Endothelial cell of umbilical vein (primary cell): ENCODE measurements around the gene REPIN1. TPM values are rescaled to one million over a fixed set of nuclear protein-coding genes. Genes with fewer than 3 reads are reported as not detected.

ENCODE experiments used
- BruUV-seq: library from RNA; stranded (reverse); fragments of 400-500 nt; replicated peaks from 2 replicates; lab custom pipeline; 2021; lab: Mats Ljungman, UMichigan
- CTCF ChIA-PET: fragments of 300-600, 350-600 bp; sonication (Branson Sonifier 250); formaldehyde crosslinking; loops from one replicate; lab custom pipeline; 2021; ENCODE audit warnings: antibody characterized with exemption, inconsistent platforms; lab: Charles Lee
- POLR2A ChIA-PET: fragments of 300-600, 350-600 bp; sonication (Branson Sonifier 250); formaldehyde crosslinking; loops from one replicate; lab custom pipeline; 2021; ENCODE audit warnings: antibody characterized with exemption, inconsistent platforms; lab: Charles Lee
- DNase-seq: peaks from one replicate; pipeline ENCODE4 v3.0.0-alpha.2; 2011; ENCODE audit warnings: low read depth, low spot score
- FAIRE-seq: peaks from 2 replicates; lab custom pipeline; 2011; peaks lifted over from hg19 to GRCh38; lab: Jason Lieb, UNC
- H2AFZ ChIP-seq: 2 replicates; pipeline ENCODE4 v1.6.0; 2012; ENCODE audit warnings: low read depth, low read length, control low read depth, inconsistent platforms
- H3K27ac ChIP-seq: 2 replicates; pipeline ENCODE4 v1.5.1; 2011; ENCODE audit warnings: low read depth, mild to moderate bottlenecking, control low read depth, low read length, moderate library complexity; ENCODE audit not compliant: insufficient read depth
- H3K27me3 ChIP-seq, 2 experiments: 2 replicates each; pipeline versions ENCODE4 v1.6.0 to v1.6.1; 2011; ENCODE audit warnings: low read length in 2 of 2, mixed read lengths in 1 of 2; ENCODE audit not compliant: control insufficient read depth in 2 of 2, insufficient read depth in 2 of 2
- H3K36me3 ChIP-seq, 2 experiments: 2 replicates in 1 of 2; 3 replicates in 1 of 2; pipeline ENCODE4 v1.5.1; 2011; ENCODE audit warnings: low read length in 2 of 2, mild to moderate bottlenecking in 1 of 2, moderate library complexity in 1 of 2; ENCODE audit not compliant: control insufficient read depth in 2 of 2, insufficient read depth in 2 of 2; ENCODE audit errors: extremely low read depth in 1 of 2
- H3K4me1 ChIP-seq: 3 replicates; pipeline ENCODE4 v1.5.1; 2011; ENCODE audit warnings: mild to moderate bottlenecking, low read length; ENCODE audit not compliant: control insufficient read depth, insufficient read depth; ENCODE audit errors: extremely low read depth
- H3K4me2 ChIP-seq: 2 replicates; pipeline ENCODE4 v1.6.1; 2011; ENCODE audit warnings: low read length, control low read depth, mixed read lengths; ENCODE audit not compliant: insufficient read depth
- H3K4me3 ChIP-seq, 3 experiments: fragments of 200-600 bp in 1 of 3; sonication (generic), shearing (Covaris generic) in 1 of 3; replicated peaks in 1 of 3; 2 replicates each; pipeline ENCODE4 v1.5.1; 2011 to 2016; ENCODE audit warnings: control low read depth in 3 of 3, low read length in 3 of 3, mild to moderate bottlenecking in 2 of 3, inconsistent platforms in 1 of 3, low read depth in 1 of 3, moderate library complexity in 1 of 3; ENCODE audit not compliant: insufficient read depth in 1 of 3
- H3K79me2 ChIP-seq: 2 replicates; pipeline ENCODE4 v1.6.0; 2012; ENCODE audit warnings: low read length, inconsistent platforms; ENCODE audit not compliant: control insufficient read depth, insufficient read depth
- H3K9ac ChIP-seq: replicated peaks from 2 replicates; pipeline ENCODE3; 2011; ENCODE audit warnings: low read length, control low read depth; ENCODE audit not compliant: insufficient read depth; ENCODE audit errors: extremely low read depth
- H3K9me1 ChIP-seq: replicated peaks from 3 replicates; pipeline ENCODE4 v1.6.0; 2011; ENCODE audit warnings: mild to moderate bottlenecking, low read length; ENCODE audit not compliant: control insufficient read depth, insufficient read depth; ENCODE audit errors: extremely low read depth
- H3K9me3 ChIP-seq: replicated peaks from 2 replicates; pipeline ENCODE4 v1.5.1; 2012; ENCODE audit warnings: low read length, inconsistent platforms; ENCODE audit not compliant: control insufficient read depth, insufficient read depth
- H4K20me1 ChIP-seq: replicated peaks from 2 replicates; pipeline ENCODE3; 2011; ENCODE audit warnings: mild to moderate bottlenecking, low read length; ENCODE audit not compliant: control insufficient read depth, insufficient read depth; ENCODE audit errors: extremely low read depth
- EZH2 ChIP-seq: IDR thresholded peaks from 2 replicates; pipeline ENCODE4 v1.6.1; 2012; ENCODE audit warnings: borderline replicate concordance, low read depth, mild to moderate bottlenecking, moderate library complexity, low read length, inconsistent platforms; ENCODE audit not compliant: severe bottlenecking
- FOS ChIP-seq: IDR thresholded peaks from 2 replicates; pipeline ENCODE4 v1.6.1; 2011; ENCODE audit warnings: mild to moderate bottlenecking, low read length, moderate library complexity, borderline replicate concordance; ENCODE audit not compliant: insufficient read depth
- GATA2 ChIP-seq: IDR thresholded peaks from 2 replicates; pipeline ENCODE4 v1.7.0; 2011; ENCODE audit warnings: low read depth, mild to moderate bottlenecking, moderate library complexity, mixed read lengths, low read length; ENCODE audit not compliant: insufficient read length, insufficient read depth
- JUN ChIP-seq: IDR thresholded peaks from 2 replicates; pipeline ENCODE4 v1.6.1; 2011; ENCODE audit warnings: borderline replicate concordance, low read depth; ENCODE audit not compliant: insufficient read length, insufficient read depth
- MYC ChIP-seq: IDR thresholded peaks from one replicate; pipeline ENCODE4 v1.6.1; 2011; ENCODE audit warnings: mild to moderate bottlenecking, low read depth, low read length
- POLR2A ChIP-seq: IDR thresholded peaks from 2 replicates; pipeline ENCODE4 v1.6.1; 2012; ENCODE audit warnings: low read depth, mild to moderate bottlenecking, control low read depth, low read length
- POLR2AphosphoS5 ChIP-seq: IDR thresholded peaks from 2 replicates; pipeline ENCODE4 v1.6.1; 2012; ENCODE audit warnings: low read depth, mild to moderate bottlenecking, control low read depth, low read length, moderate library complexity; ENCODE audit not compliant: insufficient read depth
- dilution Hi-C: fragments of 300-500 bp; cut with MboI; formaldehyde crosslinking; loops from one replicate; pipeline ENCODE4 v1.15.0; 2019; ENCODE audit warnings: low sequenced_read_pairs; ENCODE audit not compliant: extremely low pct_ligation_motif_present
- intact Hi-C: fragments of 100-400 bp; cut with micrococcal nuclease; formaldehyde crosslinking; loops from one replicate; pipeline ENCODE4 v1.10.0; 2022
- polyA plus RNA-seq, 4 experiments: library from polyadenylated mRNA; depleted of rRNA in 3 of 4; stranded (reverse) in 3 of 4; unstranded in 1 of 4; fragments of >200 nt; gene quantifications; 2 replicates each; pipeline versions ENCODE4 v1.2.1 to v1.2.3, GENCODE V29; 2011 to 2012; ENCODE audit warnings: missing spikeins in 1 of 4
- total RNA-seq: library from RNA; stranded (reverse); gene quantifications from 2 replicates; pipeline ENCODE4 v1.2.3, GENCODE V29; 2021
- TF ChIP-seq, protein P1 (sequence below), 2 donors: IDR thresholded peaks; 1 replicate in 1 of 2; 2 replicates in 1 of 2; pipeline ENCODE4 v1.5.1; 2011; ENCODE audit warnings: low read length in 2 of 2, mild to moderate bottlenecking in 2 of 2, moderate library complexity in 2 of 2, control low read depth in 1 of 2, inconsistent platforms in 1 of 2, low read depth in 1 of 2; ENCODE audit not compliant: insufficient read depth in 1 of 2; ENCODE audit errors: extremely low read depth in 1 of 2
- TF ChIP-seq, protein P2 (sequence below): IDR thresholded peaks from 2 replicates; pipeline ENCODE4 v1.6.1; 2011; ENCODE audit not compliant: insufficient read depth, insufficient read length

The REPIN1 gene
- total and polyA plus RNA-seq, 2 donors (not counting 3 experiments of a cell fraction or from before 2014, with no cell fraction given): 108 to 140 TPM

DNA sequence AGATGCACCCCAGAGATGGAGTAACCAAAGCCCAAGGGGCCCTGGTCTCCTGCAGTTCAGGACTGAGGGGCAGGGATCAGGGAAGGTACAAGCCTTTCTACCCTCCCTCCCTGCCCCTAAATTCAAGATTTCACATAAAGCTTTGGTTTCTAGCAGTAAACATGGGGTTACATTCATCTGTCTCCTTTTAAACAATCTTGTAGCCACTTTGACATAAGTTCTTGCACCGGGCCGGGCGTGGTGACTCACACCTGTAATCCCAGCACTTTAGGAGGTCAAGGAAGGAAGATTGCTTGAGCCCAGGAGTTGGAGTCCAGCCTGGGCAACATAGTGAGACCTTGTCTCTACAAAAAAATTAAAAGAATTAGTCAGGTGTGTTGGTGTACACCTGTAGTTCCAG is 41.3 kb upstream of the REPIN1 start:
- no peak for DNase-seq
- no peak overlapping the region for H3K9ac ChIP-seq
- intact Hi-C loops: no loop called here
- H3K9me1 ChIP-seq: no peaks in the 10 kb centered on the region
- no peaks in the 10 kb centered on the region for H3K36me3 ChIP-seq
- no peaks in the 10 kb centered on the region for H4K20me1 ChIP-seq
- no peak overlapping the region for H3K4me2 ChIP-seq
- TF ChIP-seq MYC (no peak), POLR2AphosphoS5 (no peak), FOS (no peak), GATA2 (no peak), POLR2A (no peak), EZH2 (no peak), JUN (no peak)
- TF ChIP-seq, protein P1, sequence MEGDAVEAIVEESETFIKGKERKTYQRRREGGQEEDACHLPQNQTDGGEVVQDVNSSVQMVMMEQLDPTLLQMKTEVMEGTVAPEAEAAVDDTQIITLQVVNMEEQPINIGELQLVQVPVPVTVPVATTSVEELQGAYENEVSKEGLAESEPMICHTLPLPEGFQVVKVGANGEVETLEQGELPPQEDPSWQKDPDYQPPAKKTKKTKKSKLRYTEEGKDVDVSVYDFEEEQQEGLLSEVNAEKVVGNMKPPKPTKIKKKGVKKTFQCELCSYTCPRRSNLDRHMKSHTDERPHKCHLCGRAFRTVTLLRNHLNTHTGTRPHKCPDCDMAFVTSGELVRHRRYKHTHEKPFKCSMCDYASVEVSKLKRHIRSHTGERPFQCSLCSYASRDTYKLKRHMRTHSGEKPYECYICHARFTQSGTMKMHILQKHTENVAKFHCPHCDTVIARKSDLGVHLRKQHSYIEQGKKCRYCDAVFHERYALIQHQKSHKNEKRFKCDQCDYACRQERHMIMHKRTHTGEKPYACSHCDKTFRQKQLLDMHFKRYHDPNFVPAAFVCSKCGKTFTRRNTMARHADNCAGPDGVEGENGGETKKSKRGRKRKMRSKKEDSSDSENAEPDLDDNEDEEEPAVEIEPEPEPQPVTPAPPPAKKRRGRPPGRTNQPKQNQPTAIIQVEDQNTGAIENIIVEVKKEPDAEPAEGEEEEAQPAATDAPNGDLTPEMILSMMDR (IDR thresholded peaks at IDR 0.05; ENCODE audit: extremely low read depth in 1 of 2, insufficient read depth in 1 of 2, low read depth in 1 of 2, low read length in 2 of 2): no peak
- TF ChIP-seq, protein P2, sequence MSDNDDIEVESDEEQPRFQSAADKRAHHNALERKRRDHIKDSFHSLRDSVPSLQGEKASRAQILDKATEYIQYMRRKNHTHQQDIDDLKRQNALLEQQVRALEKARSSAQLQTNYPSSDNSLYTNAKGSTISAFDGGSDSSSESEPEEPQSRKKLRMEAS: no peak
- H3K9me3 ChIP-seq: no peaks in the 10 kb centered on the region
- no TSS peak for BruUV-seq
- dilution Hi-C loops: no loop called here
- no peaks in the 10 kb centered on the region for H3K27me3 ChIP-seq
- H3K4me3 ChIP-seq: no peak overlapping the region
- no peak overlapping the region for H2AFZ ChIP-seq
- ChIA-PET CTCF (no interaction called here), POLR2A (no interaction called here)
- no peaks in the 10 kb centered on the region for H3K79me2 ChIP-seq
- H3K27ac ChIP-seq: no peak overlapping the region
- no peak for FAIRE-seq
- H3K4me1 ChIP-seq: peaks cover 3% of the 10 kb centered on the region
